ENCODE results near the gene PNPLA7. TPM values are rescaled to one million over a fixed set of nuclear protein-coding genes. Genes with fewer than 3 reads are reported as not detected.

The PNPLA7 gene
- total RNA-seq, 1 donor from 2014 or later = 1.6 TPM

GRCh38 chr9:137491735-137492432 is 58.3 kb downstream of the PNPLA7 start:
- H3K9me3 Mint-ChIP-seq = no peaks in the 10 kb centered on the region
- no peaks in the 10 kb centered on the region for H3K27me3 Mint-ChIP-seq (ENCODE audit: low read depth)
- intact Hi-C loops (cut with micrococcal nuclease) = no loop called here
- H3K36me3 Mint-ChIP-seq (ENCODE audit: low read depth) = no peaks in the 10 kb centered on the region
- H3K27ac Mint-ChIP-seq = no peak overlapping the region
- no peak for DNase-seq (ENCODE audit: low spot score)
- no peak overlapping the region for H3K4me3 Mint-ChIP-seq (ENCODE audit: low read depth)
- H3K4me1 Mint-ChIP-seq (ENCODE audit: low read depth) = peaks cover 15% of the 10 kb centered on the region

- H3K9me3 Mint-ChIP-seq = no peaks in the 10 kb centered on the region
- no peaks in the 10 kb centered on the region for H3K27me3 Mint-ChIP-seq (ENCODE audit: low read depth)
- no peak overlapping the region for H3K27ac Mint-ChIP-seq
- no peak for DNase-seq (ENCODE audit: low spot score)
- peaks cover 15% of the 10 kb centered on the region for H3K4me1 Mint-ChIP-seq (ENCODE audit: low read depth)
- no peak overlapping the region for H3K4me3 Mint-ChIP-seq (ENCODE audit: low read depth)
- no peaks in the 10 kb centered on the region for H3K36me3 Mint-ChIP-seq (ENCODE audit: low read depth)
- intact Hi-C loops (cut with micrococcal nuclease) = no loop called here
Measured at GRCh38 chr9:137490532-137491186, 59.5 kb downstream of the PNPLA7 start.

- no peak overlapping the region for H3K4me3 Mint-ChIP-seq (ENCODE audit: low read depth)
Measured at GRCh38 chr9:137488906-137489305, 61.3 kb downstream of the PNPLA7 start.

GRCh38 chr9:137488327-137488653 is 61.9 kb downstream of the PNPLA7 start:
- Mint-ChIP-seq H3K4me1 (ENCODE audit: low read depth) (peaks cover 11% of the 10 kb centered on the region), H3K27ac (no peak overlapping the region)

More at GRCh38 chr9:137488906-137489305, 61.3 kb downstream of the PNPLA7 start:
- Mint-ChIP-seq H3K4me1 (ENCODE audit: low read depth) (peaks cover 11% of the 10 kb centered on the region), H3K36me3 (ENCODE audit: low read depth) (no peaks in the 10 kb centered on the region), H3K9me3 (no peaks in the 10 kb centered on the region), H3K27ac (no peak overlapping the region), H3K27me3 (ENCODE audit: low read depth) (no peaks in the 10 kb centered on the region)
- intact Hi-C loops (cut with micrococcal nuclease) = no loop called here
- DNase-seq (ENCODE audit: low spot score) = no peak

DNA sequence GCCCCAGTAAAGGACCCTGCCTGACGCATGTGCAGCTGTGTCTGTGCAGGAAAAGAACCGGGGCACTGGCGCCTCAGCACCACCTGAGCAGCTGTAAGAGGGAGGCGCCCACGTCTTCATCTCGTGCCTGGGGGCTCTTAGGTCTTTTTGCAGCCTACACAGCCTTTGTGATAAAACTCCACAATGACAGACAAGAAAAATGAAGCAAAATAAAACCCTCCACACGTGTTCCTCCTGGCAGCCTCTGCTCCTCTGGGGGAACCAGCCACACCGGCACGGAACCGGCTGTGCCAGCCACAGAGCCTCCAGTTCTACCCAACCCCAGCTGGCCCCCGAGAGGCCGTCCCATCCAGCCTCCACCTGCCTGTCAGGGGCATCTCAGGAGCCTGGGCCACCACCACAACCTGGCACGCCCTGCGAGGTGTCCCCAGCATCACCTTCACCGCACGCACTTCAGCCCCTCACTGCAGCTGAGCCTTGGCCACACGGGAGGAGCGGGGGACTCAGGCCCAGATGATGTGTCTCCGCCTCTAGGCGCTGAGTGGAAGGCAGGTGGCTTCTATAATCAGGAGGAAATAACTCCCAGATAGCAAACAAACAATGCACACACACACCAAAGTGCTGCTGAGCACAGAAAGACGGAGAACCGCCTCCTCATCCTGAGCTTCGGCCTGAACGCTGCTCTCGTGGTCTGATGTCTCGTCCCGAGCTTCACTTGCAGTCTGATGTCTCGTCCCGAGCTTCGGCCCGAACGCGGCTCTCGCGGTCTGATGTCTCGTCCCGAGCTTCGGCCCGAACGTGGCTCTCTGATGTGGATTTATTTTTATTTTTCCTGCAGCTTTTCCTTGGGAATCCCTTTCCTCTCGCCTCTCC is 62.5 kb downstream of the PNPLA7 start:
- no peaks in the 10 kb centered on the region for H3K27me3 Mint-ChIP-seq (ENCODE audit: low read depth)
- no peaks in the 10 kb centered on the region for H3K36me3 Mint-ChIP-seq (ENCODE audit: low read depth)
- peaks cover 11% of the 10 kb centered on the region for H3K4me1 Mint-ChIP-seq (ENCODE audit: low read depth)
- DNase-seq (ENCODE audit: low spot score) = no peak
- H3K4me3 Mint-ChIP-seq (ENCODE audit: low read depth) = no peak overlapping the region
- no peak overlapping the region for H3K27ac Mint-ChIP-seq
- intact Hi-C loops (cut with micrococcal nuclease) = no loop called here
- no peaks in the 10 kb centered on the region for H3K9me3 Mint-ChIP-seq

More at GRCh38 chr9:137488327-137488653, 61.9 kb downstream of the PNPLA7 start:
- intact Hi-C loops (cut with micrococcal nuclease) = no loop called here
- DNase-seq (ENCODE audit: low spot score) = no peak
- Mint-ChIP-seq H3K9me3 (no peaks in the 10 kb centered on the region), H3K4me3 (ENCODE audit: low read depth) (no peak overlapping the region), H3K27me3 (ENCODE audit: low read depth) (no peaks in the 10 kb centered on the region), H3K36me3 (ENCODE audit: low read depth) (no peaks in the 10 kb centered on the region)

DNA sequence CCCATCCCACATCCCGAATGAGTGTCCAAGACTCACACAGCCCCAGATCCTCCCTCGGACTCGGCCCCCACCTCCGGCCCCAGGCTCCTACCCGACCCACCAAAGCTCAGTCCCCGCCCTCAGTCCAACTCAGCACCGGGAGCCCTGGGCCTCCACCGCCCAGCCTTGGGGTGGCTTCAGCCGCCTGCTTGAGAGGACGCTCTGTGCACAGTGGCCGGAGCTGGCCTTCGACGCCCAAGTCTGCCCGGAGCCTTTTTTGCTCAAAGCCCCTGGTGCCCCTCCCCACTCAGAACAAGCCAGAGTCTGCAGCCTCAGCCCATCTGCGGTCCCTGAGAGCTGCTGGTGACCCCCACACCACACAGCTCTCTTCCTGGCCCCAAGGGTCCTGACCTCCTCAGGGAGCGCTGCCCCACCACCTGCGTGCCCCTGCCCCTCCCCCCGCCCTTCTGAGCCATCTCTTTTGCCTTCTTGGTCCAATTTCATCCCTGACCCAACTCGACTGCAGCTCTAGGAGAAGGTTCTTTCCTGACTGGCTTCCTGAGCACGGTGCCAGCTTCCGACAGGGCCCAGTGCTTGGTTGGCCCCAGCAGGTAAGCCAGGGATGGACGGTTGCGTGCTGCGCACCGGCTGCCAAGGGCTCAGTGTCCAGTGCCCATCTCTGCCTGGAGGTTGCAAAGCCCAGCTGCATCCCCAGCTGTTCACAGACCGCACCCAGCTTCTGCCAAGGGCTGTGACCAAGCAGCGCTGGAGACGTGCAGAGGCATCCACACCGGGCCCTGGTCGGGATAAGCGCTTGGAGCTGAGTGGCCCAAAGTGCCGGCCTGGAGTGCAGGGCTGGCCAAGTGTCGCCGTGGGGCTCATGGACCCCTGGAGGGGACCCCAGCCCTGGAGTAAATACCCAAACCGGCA is 63.4 kb downstream of the PNPLA7 start:
- intact Hi-C loops (cut with micrococcal nuclease) = no loop called here
- Mint-ChIP-seq H3K36me3 (ENCODE audit: low read depth) (no peaks in the 10 kb centered on the region), H3K4me3 (ENCODE audit: low read depth) (no peak overlapping the region), H3K27ac (no peak overlapping the region), H3K4me1 (ENCODE audit: low read depth) (peaks cover 15% of the 10 kb centered on the region), H3K9me3 (no peaks in the 10 kb centered on the region), H3K27me3 (ENCODE audit: low read depth) (no peaks in the 10 kb centered on the region)
- DNase-seq (ENCODE audit: low spot score) = no peak

DNA sequence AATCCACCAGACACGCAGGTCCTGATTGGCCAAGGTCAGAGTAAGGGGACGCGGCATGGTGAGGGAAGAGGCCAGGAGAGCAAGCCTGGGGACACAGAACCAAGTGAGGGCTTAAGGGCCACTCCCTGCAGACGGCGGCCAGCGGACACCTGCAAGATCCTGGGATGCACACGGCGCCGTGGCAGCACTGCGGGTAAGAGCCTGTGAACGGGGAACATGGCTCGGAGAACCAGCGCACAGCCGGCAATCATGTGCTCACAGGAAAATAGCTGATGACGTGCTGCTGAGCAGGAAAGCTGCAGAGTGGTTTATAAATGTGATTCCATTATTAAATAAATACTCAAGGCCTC is 64.1 kb downstream of the PNPLA7 start:
- intact Hi-C loops (cut with micrococcal nuclease) = no loop called here
- Mint-ChIP-seq H3K27me3 (ENCODE audit: low read depth) (no peaks in the 10 kb centered on the region), H3K27ac (no peak overlapping the region), H3K4me1 (ENCODE audit: low read depth) (peaks cover 16% of the 10 kb centered on the region), H3K36me3 (ENCODE audit: low read depth) (no peaks in the 10 kb centered on the region), H3K4me3 (ENCODE audit: low read depth) (no peak overlapping the region), H3K9me3 (no peaks in the 10 kb centered on the region)
- DNase-seq (ENCODE audit: low spot score) = no peak

GRCh38 chr9:137485343-137486140 is 64.7 kb downstream of the PNPLA7 start:
- H3K27me3 Mint-ChIP-seq (ENCODE audit: low read depth) = no peaks in the 10 kb centered on the region

GRCh38 chr9:137484551-137485315 is 65.5 kb downstream of the PNPLA7 start:
- Mint-ChIP-seq H3K4me1 (ENCODE audit: low read depth) (peaks cover 9% of the 10 kb centered on the region), H3K4me3 (ENCODE audit: low read depth) (no peak overlapping the region), H3K27ac (no peak overlapping the region), H3K9me3 (no peaks in the 10 kb centered on the region), H3K36me3 (ENCODE audit: low read depth) (no peaks in the 10 kb centered on the region), H3K27me3 (ENCODE audit: low read depth) (no peaks in the 10 kb centered on the region)
- DNase-seq (ENCODE audit: low spot score) = no peak
- intact Hi-C loops (cut with micrococcal nuclease) = no loop called here

More at GRCh38 chr9:137485343-137486140, 64.7 kb downstream of the PNPLA7 start:
- DNase-seq (ENCODE audit: low spot score) = no peak
- no peaks in the 10 kb centered on the region for H3K36me3 Mint-ChIP-seq (ENCODE audit: low read depth)
- H3K4me3 Mint-ChIP-seq (ENCODE audit: low read depth) = no peak overlapping the region
- intact Hi-C loops (cut with micrococcal nuclease) = no loop called here
- H3K9me3 Mint-ChIP-seq = no peaks in the 10 kb centered on the region
- H3K27ac Mint-ChIP-seq = no peak overlapping the region
- peaks cover 11% of the 10 kb centered on the region for H3K4me1 Mint-ChIP-seq (ENCODE audit: low read depth)

- intact Hi-C loops (cut with micrococcal nuclease) = no loop called here
- no peaks in the 10 kb centered on the region for H3K36me3 Mint-ChIP-seq (ENCODE audit: low read depth)
- H3K9me3 Mint-ChIP-seq = no peaks in the 10 kb centered on the region
Measured at GRCh38 chr9:137482094-137482781, 68.0 kb downstream of the PNPLA7 start.

More at GRCh38 chr9:137482094-137482781, 68.0 kb downstream of the PNPLA7 start:
- Mint-ChIP-seq H3K4me3 (ENCODE audit: low read depth) (no peak overlapping the region), H3K27ac (no peak overlapping the region), H3K4me1 (ENCODE audit: low read depth) (peaks cover 9% of the 10 kb centered on the region), H3K27me3 (ENCODE audit: low read depth) (no peaks in the 10 kb centered on the region)
- DNase-seq (ENCODE audit: low spot score) = no peak
